KMS-11 (cell line): ENCODE measurements around the gene PPP1R14D.

Experiments used
- H2AFZ ChIP-seq: fragments of 200-600 bp; sonication (generic); 2 replicates; pipeline ENCODE4 v1.6.1; 2016; ENCODE audit warnings: antibody characterized with exemption, mixed run types, low read depth
- H3K27ac ChIP-seq: fragments of 200-600 bp; sonication (generic); 2 replicates; pipeline ENCODE4 v1.6.1; 2016; ENCODE audit warnings: mild to moderate bottlenecking, mixed run types
- H3K27me3 ChIP-seq: fragments of 200-600 bp; sonication (generic); 2 replicates; pipeline ENCODE4 v1.6.1; 2017; ENCODE audit warnings: mild to moderate bottlenecking, low read depth, mixed run types, moderate library complexity; ENCODE audit not compliant: insufficient read depth
- H3K36me3 ChIP-seq: fragments of 200-600 bp; sonication (generic); 2 replicates; pipeline ENCODE4 v1.6.1; 2017; ENCODE audit warnings: mild to moderate bottlenecking, mixed run types; ENCODE audit not compliant: insufficient read depth
- H3K4me1 ChIP-seq: fragments of 200-600 bp; sonication (generic); 2 replicates; pipeline ENCODE4 v1.6.1; 2016; ENCODE audit warnings: mild to moderate bottlenecking, low read depth, mixed run types; ENCODE audit not compliant: poor library complexity, severe bottlenecking
- H3K4me2 ChIP-seq: fragments of 200-600 bp; sonication (generic); 2 replicates; pipeline ENCODE4 v1.7.0; 2016; ENCODE audit warnings: mild to moderate bottlenecking, mixed run types
- H3K4me3 ChIP-seq: fragments of 200-600 bp; sonication (generic); IDR thresholded peaks from 2 replicates; pipeline ENCODE4 v1.6.1; 2017; ENCODE audit warnings: low read depth, low read length, mixed read lengths; ENCODE audit not compliant: insufficient read depth
- H3K79me2 ChIP-seq: fragments of 200-600 bp; sonication (generic); 2 replicates; pipeline ENCODE4 v1.6.1; 2016; ENCODE audit warnings: low read depth, mixed run types; ENCODE audit not compliant: insufficient read depth
- H3K9ac ChIP-seq: fragments of 200-600 bp; sonication (generic); 2 replicates; pipeline ENCODE4 v1.6.1; 2016; ENCODE audit warnings: mild to moderate bottlenecking, mixed run types
- H4K20me1 ChIP-seq: fragments of 200-600 bp; sonication (generic); 2 replicates; pipeline ENCODE4 v1.6.1; 2016; ENCODE audit warnings: mild to moderate bottlenecking, mixed run types; ENCODE audit not compliant: insufficient read depth
- TF ChIP-seq, protein P1 (sequence below): fragments of 200-600 bp; sonication (generic); conservative IDR thresholded peaks from 2 replicates; pipeline ENCODE4 v1.6.1; 2017; ENCODE audit warnings: low read depth, mild to moderate bottlenecking, antibody characterized with exemption, low read length, moderate library complexity, mixed read lengths

Gene PPP1R14D

DNA sequence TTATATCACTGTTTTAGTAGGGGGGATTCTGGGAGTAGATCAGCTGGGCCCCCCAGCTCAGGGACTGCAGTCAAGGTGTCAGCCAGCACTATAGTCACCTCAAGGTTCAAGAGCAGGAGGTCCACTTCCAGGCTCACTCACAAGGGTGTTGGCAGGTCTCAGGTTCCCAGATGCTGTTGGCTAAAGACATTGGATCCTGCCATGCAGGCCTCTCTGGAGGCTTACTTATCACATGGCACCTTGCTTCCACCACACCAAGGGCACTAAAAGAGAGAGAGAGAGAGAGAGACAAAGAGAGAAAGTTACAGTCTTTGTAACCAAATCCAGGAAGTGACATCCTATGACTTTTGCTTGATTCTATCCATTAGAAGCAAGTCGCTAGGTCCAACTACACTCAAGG, 7.5 kb upstream of the PPP1R14D start:
- Histone ChIP-seq H3K36me3 (no peaks in the 10 kb centered on the region), H3K4me1 (peaks cover 8% of the 10 kb centered on the region), H3K27me3 (no peaks in the 10 kb centered on the region), H3K9ac (no peak overlapping the region), H3K4me3 (no peak overlapping the region), H4K20me1 (no peaks in the 10 kb centered on the region), H2AFZ (no peak overlapping the region), H3K79me2 (no peaks in the 10 kb centered on the region), H3K27ac (no peak overlapping the region), H3K4me2 (no peak overlapping the region)
- TF ChIP-seq, protein P1, sequence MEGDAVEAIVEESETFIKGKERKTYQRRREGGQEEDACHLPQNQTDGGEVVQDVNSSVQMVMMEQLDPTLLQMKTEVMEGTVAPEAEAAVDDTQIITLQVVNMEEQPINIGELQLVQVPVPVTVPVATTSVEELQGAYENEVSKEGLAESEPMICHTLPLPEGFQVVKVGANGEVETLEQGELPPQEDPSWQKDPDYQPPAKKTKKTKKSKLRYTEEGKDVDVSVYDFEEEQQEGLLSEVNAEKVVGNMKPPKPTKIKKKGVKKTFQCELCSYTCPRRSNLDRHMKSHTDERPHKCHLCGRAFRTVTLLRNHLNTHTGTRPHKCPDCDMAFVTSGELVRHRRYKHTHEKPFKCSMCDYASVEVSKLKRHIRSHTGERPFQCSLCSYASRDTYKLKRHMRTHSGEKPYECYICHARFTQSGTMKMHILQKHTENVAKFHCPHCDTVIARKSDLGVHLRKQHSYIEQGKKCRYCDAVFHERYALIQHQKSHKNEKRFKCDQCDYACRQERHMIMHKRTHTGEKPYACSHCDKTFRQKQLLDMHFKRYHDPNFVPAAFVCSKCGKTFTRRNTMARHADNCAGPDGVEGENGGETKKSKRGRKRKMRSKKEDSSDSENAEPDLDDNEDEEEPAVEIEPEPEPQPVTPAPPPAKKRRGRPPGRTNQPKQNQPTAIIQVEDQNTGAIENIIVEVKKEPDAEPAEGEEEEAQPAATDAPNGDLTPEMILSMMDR, result no peak

DNA sequence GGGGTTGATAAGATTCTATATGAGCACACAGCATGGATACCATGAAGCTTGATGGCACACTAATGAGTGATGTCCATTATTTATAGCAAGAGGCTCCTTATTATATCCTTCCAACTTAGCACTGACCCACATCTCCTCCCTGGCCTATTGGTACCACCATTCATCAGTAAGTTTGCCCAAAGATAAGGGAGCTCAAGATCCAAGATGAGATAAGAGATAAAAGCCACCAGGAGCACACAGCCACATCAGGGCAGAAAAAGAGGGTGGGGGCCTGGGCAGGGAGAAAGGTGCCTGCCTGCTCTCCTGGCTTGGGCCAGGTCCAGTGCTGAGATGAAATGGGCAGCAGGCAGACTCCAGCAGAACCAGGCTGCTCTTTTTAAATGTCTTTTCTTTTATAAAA, 4.4 kb upstream of the PPP1R14D start:
- TF ChIP-seq, protein P1, result no peak
- Histone ChIP-seq H3K27me3 (no peaks in the 10 kb centered on the region), H4K20me1 (no peaks in the 10 kb centered on the region), H3K9ac (no peak overlapping the region), H3K27ac (no peak overlapping the region), H3K79me2 (no peaks in the 10 kb centered on the region), H2AFZ (no peak overlapping the region), H3K36me3 (no peaks in the 10 kb centered on the region), H3K4me1 (peaks cover 21% of the 10 kb centered on the region), H3K4me3 (no peak overlapping the region), H3K4me2 (no peak overlapping the region)

DNA sequence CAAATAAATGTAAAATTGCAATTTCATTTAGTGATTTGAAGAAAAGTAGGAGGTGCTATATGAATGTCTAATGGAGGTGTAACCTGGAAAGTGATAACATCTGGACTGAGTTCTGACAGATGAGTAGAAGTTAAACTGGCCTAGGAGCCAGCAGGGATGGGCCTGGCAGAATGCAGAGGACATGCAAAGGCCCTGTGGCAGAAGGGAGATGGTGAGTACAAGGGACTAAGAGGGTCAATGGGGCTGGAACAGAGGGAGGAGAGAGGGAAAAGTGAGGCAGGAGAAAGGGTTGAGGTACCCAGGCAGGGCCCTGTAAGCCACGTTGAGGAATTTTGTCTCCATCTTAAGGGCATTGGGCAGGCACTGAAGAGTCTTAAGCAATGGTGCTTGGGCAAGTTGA, 3.4 kb upstream of the PPP1R14D start:
- no peaks in the 10 kb centered on the region for H4K20me1 ChIP-seq
- no peak overlapping the region for H3K27ac ChIP-seq
- no peaks in the 10 kb centered on the region for H3K79me2 ChIP-seq
- peaks cover 21% of the 10 kb centered on the region for H3K4me1 ChIP-seq
- no peak overlapping the region for H3K4me3 ChIP-seq
- TF ChIP-seq, protein P1, result no peak
- H2AFZ ChIP-seq, result no peak overlapping the region
- H3K27me3 ChIP-seq, result no peaks in the 10 kb centered on the region
- H3K9ac ChIP-seq, result no peak overlapping the region
- H3K36me3 ChIP-seq, result no peaks in the 10 kb centered on the region
- H3K4me2 ChIP-seq, result no peak overlapping the region

DNA sequence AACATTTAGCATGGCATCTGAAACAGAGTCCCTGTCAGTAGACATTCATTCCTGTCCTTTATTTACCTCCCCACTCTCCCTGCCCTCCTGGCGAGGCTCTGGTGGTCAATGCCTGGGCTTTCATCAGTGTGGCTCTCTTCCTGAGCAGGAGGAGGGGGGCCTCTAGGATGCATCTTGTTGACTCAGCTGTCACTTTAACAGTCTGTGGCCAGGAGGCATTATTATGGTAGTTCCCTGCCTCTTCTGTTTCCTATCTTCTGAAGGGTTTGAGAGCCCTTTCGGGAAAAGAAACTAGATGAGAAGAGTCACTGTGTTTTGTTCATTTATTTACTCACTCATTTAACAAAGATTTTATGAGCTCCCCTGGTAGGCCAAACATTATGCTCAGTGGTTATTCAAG, 2.4 kb upstream of the PPP1R14D start:
- Histone ChIP-seq H3K9ac (no peak overlapping the region), H3K4me1 (peaks cover 21% of the 10 kb centered on the region), H2AFZ (peak overlapping the region; percentile 29), H3K27me3 (no peaks in the 10 kb centered on the region), H3K4me3 (no peak overlapping the region), H3K36me3 (no peaks in the 10 kb centered on the region), H3K79me2 (no peaks in the 10 kb centered on the region), H3K27ac (no peak overlapping the region; the same call in 1 of the 2 replicates), H4K20me1 (no peaks in the 10 kb centered on the region), H3K4me2 (peak overlapping the region; percentile 30; the same call in 1 of the 2 replicates)
- TF ChIP-seq, protein P1, result no peak
